ENCODE data around the gene FAM24B.

FAM24B gene

GRCh38 chr10:122830273-122830964, 49.0 kb downstream of the FAM24B start:
- Mint-ChIP-seq H3K27me3 (peaks cover 5 to 13% of the 10 kb centered on the region in 2 donors), H3K9me3 (no peaks in the 10 kb centered on the region), H3K36me3 (ENCODE audit: insufficient read depth) (peaks cover 15% of the 10 kb centered on the region), H3K4me3 (no peak overlapping the region), H3K27ac (no peak overlapping the region), H3K4me1 (ENCODE audit: low read depth in 2 of 2) (no peaks in the 10 kb centered on the region)
- ATAC-seq (replicated peaks) (no peak), DNase-seq (no peak)

DNA sequence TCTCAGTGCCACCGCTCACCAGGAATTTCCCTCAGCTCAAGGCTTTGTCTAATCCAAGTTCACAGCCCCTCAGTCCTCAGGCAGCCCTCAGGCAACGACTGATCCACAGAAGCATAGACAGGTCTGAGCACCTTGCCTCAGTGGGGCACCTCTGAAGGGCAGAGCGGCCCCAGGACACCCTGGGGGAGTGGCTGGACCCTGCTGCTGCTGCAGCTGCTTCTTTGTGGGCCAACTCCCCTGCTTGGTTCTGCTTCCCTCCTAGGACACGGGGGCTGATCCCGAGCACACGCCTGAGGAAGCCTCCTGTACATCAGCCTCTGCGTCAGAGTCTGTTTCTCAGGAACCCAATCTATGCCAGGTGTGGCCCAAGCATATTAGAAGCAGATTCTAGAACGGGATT, 49.9 kb downstream of the FAM24B start:
- H3K27me3 Mint-ChIP-seq = peaks cover 15 to 23% of the 10 kb centered on the region in 2 donors
- DNase-seq (no peak), ATAC-seq (replicated peaks) (no peak)
- peaks cover 15% of the 10 kb centered on the region for H3K36me3 Mint-ChIP-seq (ENCODE audit: insufficient read depth)
- H3K4me1 Mint-ChIP-seq (ENCODE audit: low read depth in 2 of 2) = no peaks in the 10 kb centered on the region
- H3K4me3 Mint-ChIP-seq = no peak overlapping the region
- H3K27ac Mint-ChIP-seq = no peak overlapping the region
- no peaks in the 10 kb centered on the region for H3K9me3 Mint-ChIP-seq

DNA sequence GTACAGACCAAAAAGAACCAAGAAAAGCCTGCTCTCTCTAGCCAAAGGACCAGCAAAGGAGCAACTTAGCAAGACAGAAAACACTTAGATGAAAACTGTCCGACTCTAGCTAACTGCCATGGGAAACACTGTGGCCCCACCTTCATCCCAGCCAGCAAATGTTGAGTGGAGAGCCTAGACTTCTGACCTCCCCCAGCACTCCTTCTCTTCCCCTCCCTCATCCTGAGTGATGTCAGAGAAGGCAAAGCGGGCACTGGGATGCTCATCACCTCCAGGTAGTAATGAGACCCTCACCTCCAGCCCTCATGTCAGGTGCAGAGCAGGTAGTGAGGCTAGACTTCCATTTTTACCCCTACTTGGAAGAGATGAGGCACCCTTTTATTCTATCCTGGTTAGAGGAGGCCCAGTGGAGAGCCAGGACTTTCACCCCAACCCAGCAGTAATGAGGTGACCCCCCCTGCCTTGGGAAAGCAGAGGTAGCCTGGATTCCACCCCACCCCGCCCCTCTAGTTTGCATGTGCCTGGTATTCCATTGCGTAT, 50.6 kb downstream of the FAM24B start:
- Mint-ChIP-seq H3K9me3 (no peaks in the 10 kb centered on the region), H3K36me3 (ENCODE audit: insufficient read depth) (peaks cover 14% of the 10 kb centered on the region), H3K27me3 (peaks cover 22 to 30% of the 10 kb centered on the region in 2 donors), H3K27ac (no peak overlapping the region), H3K4me1 (ENCODE audit: low read depth in 2 of 2) (no peaks in the 10 kb centered on the region), H3K4me3 (no peak overlapping the region)
- no peak for ATAC-seq (replicated peaks)
- no peak for DNase-seq

GRCh38 chr10:122827302-122827701, 52.1 kb downstream of the FAM24B start:
- no peak for DNase-seq
- Mint-ChIP-seq H3K27me3 (peaks cover 31 to 44% of the 10 kb centered on the region in 2 donors), H3K9me3 (no peaks in the 10 kb centered on the region), H3K4me3 (no peak overlapping the region), H3K27ac (no peak overlapping the region), H3K36me3 (ENCODE audit: insufficient read depth) (peaks cover 11% of the 10 kb centered on the region), H3K4me1 (ENCODE audit: low read depth in 2 of 2) (no peaks in the 10 kb centered on the region)
- ATAC-seq (replicated peaks) = no peak

DNA sequence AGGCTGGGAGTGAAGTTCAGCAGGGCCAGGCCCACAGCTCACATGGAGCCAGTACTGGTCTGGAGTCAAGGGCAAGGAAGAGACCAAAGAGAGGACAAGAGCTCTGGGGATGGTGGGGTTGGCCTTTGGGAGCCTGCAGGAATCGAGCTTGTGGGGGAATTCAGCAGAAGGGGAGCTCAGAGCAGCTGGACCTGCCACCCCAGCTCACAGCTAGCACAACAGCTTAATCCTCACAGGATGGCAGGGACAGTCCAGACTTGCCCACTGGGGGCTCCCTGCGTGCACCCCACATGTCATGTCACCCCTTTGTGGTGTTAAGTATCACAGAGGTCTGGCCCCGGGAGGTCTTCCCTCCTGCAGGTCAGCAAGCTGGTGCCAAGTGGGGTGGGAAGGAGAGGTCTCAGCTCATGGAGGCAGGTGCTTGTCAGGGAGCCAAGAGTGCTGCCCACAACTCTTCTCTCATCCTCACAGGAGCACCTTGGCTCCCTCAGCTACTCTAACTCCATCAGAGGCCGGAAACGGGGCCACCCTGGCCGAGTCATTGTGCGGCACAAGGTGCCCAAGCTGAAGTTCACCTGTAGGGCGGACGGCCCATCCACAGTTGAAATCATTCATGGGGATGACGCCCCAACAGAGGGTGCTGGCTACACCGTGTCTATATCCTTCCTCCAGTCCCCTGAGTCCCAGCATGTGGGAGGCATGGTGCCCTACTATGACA, 56.2 kb downstream of the FAM24B start:
- no peaks in the 10 kb centered on the region for H3K9me3 Mint-ChIP-seq
- peaks cover 3% of the 10 kb centered on the region for H3K36me3 Mint-ChIP-seq (ENCODE audit: insufficient read depth)
- no peak for ATAC-seq (replicated peaks)
- no peak overlapping the region for H3K4me3 Mint-ChIP-seq
- peak overlapping the region in 1 of 2 donors; percentile 47 for H3K27ac Mint-ChIP-seq
- no peaks in the 10 kb centered on the region for H3K4me1 Mint-ChIP-seq (ENCODE audit: low read depth in 2 of 2)
- peaks cover 48 to 85% of the 10 kb centered on the region in 2 donors for H3K27me3 Mint-ChIP-seq
- no peak for DNase-seq

- Mint-ChIP-seq H3K9me3 (no peaks in the 10 kb centered on the region), H3K36me3 (ENCODE audit: insufficient read depth) (peaks cover 3% of the 10 kb centered on the region), H3K27me3 (peaks cover 59 to 98% of the 10 kb centered on the region in 2 donors), H3K4me3 (no peak overlapping the region), H3K4me1 (ENCODE audit: low read depth in 2 of 2) (no peaks in the 10 kb centered on the region), H3K27ac (no peak overlapping the region)
- ATAC-seq (replicated peaks) (no peak), DNase-seq (no peak)
Observed at GRCh38 chr10:122821808-122822207, 57.6 kb downstream of the FAM24B start.

- DNase-seq (no peak), ATAC-seq (replicated peaks) (no peak)
- Mint-ChIP-seq H3K27me3 (peaks cover 41 to 81% of the 10 kb centered on the region in 2 donors), H3K36me3 (ENCODE audit: insufficient read depth) (no peaks in the 10 kb centered on the region), H3K4me1 (ENCODE audit: low read depth in 2 of 2) (no peaks in the 10 kb centered on the region), H3K9me3 (no peaks in the 10 kb centered on the region), H3K27ac (no peak overlapping the region), H3K4me3 (no peak overlapping the region)
Observed at GRCh38 chr10:122815458-122815857, 63.9 kb downstream of the FAM24B start.

GRCh38 chr10:122814493-122814892, 64.9 kb downstream of the FAM24B start:
- H3K27me3 Mint-ChIP-seq = peaks cover 43 to 73% of the 10 kb centered on the region in 2 donors
- DNase-seq (no peak), ATAC-seq (replicated peaks) (no peak)
- H3K27ac Mint-ChIP-seq = no peak overlapping the region
- H3K4me1 Mint-ChIP-seq (ENCODE audit: low read depth in 2 of 2) = no peaks in the 10 kb centered on the region
- H3K9me3 Mint-ChIP-seq = no peaks in the 10 kb centered on the region
- H3K4me3 Mint-ChIP-seq = no peak overlapping the region
- no peaks in the 10 kb centered on the region for H3K36me3 Mint-ChIP-seq (ENCODE audit: insufficient read depth)

DNA sequence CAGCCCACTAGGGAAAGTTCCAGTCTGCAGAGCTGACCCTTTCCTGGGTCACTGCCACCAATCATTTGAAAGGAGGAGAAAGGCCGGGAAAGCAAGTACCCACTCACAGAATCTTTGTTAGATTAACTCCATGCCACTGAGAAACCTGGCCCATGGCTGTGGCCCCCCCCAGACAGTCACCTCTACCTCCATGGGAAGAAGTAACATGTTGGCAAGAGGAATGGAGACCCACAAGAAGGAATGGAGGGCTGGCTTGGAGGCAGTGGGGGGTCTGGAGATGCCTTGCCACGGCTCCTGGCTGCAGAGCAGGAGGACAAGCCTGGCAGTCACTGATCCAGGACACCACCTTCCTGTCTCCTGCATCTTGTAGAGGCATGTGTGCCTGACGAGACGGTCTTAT, 66.6 kb downstream of the FAM24B start:
- Mint-ChIP-seq H3K4me1 (ENCODE audit: low read depth in 2 of 2) (no peaks in the 10 kb centered on the region), H3K36me3 (ENCODE audit: insufficient read depth) (no peaks in the 10 kb centered on the region), H3K4me3 (no peak overlapping the region), H3K27me3 (peaks cover 33 to 57% of the 10 kb centered on the region in 2 donors), H3K27ac (no peak overlapping the region), H3K9me3 (no peaks in the 10 kb centered on the region)
- no peak for ATAC-seq (replicated peaks)
- DNase-seq = no peak

- ATAC-seq (replicated peaks) (no peak), DNase-seq (no peak)
- H3K36me3 Mint-ChIP-seq (ENCODE audit: insufficient read depth) = no peaks in the 10 kb centered on the region
- H3K27ac Mint-ChIP-seq = no peak overlapping the region
- H3K4me3 Mint-ChIP-seq = no peak overlapping the region
- no peaks in the 10 kb centered on the region for H3K9me3 Mint-ChIP-seq
- H3K27me3 Mint-ChIP-seq = peaks cover 0 to 14% of the 10 kb centered on the region in 2 donors
- H3K4me1 Mint-ChIP-seq (ENCODE audit: low read depth in 2 of 2) = no peaks in the 10 kb centered on the region
Observed at GRCh38 chr10:122802282-122802681, 77.1 kb downstream of the FAM24B start.
